GM19239 (cell line): ENCODE data around the gene ARMH2.
"Not testable (repeated sequence)": the region's sequence is repeated elsewhere in the genome, so short reads cannot be mapped to it uniquely, and the experiment has no call there.

Source experiments
- DNase-seq: peaks from one replicate; pipeline ENCODE4 v3.0.0; 2011; ENCODE audit warnings: low spot score; ENCODE audit not compliant: insufficient read length
- FAIRE-seq: peaks from 2 replicates; lab custom pipeline; 2011; peaks lifted over from hg19 to GRCh38; lab: Jason Lieb, UNC

Gene ARMH2

GRCh38 chr6:24766680-24767462 lies 31.8 kb downstream of the ARMH2 start:
- FAIRE-seq (no peak), DNase-seq (peak; percentile 13)

DNA sequence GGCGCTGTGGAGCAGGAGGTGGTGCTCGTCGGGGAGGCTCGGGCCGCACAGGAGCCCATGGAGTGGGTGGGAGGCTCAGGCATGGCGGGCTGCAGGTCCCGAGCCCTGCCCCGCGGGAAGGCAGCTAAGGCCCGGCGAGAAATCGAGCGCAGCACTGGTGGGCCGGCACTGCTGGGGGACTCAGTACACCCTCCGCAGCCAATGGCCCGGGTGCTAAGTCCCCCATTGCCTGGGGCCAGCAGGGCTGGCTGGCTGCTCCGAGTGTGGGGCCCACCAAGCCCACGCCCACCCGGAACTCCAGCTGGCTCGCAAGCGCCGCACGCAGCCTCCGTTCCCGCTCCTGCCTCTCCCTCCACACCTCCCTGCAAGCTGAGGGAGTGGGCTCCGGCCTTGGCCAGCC lies 32.7 kb downstream of the ARMH2 start:
- DNase-seq, FAIRE-seq: not testable (repeated sequence)

DNA sequence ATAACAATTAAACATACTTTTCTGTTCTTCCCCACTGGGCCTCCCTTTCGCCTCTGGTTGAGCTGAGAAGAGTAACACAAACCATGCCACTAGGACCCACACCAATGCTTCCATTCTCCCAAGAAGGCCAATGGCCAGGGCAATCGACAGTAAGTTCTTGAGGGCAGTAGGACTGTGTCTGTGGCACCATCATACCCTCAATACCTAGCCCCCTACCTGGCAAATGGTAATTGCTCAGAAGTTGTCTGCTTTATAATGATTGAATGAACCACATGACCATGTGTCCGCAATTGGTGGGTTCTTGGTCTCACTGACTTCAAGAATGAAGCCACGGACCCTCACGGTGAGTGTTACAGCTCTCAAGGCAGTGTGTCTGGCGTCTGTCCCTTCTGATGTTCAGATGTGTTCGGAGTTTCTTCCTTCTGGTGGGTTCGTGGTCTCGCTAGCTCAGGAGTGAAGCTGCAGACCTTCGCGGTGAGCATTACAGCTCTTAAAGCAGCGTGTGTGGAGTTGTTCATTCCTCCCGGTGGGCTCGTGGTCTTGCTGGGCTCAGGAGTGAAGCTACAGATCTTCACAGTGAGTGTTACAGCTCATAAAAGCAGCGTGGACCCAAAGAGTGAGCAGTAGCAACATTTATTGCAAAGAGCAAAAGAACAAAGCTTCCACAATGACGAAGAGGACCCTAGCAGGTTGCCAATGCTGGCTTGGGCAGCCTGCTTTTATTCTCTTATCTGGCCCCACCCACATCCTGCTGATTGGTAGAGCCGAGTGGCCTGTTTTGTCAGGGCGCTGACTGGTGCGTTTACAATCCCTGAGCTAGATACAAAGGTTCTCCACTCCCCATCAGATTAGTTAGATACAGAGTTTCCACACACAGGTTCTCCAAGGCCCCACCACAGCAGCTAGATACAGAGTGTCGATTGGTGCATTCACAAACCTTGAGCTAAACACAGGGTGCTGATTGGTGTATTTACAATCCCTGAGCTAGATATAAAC lies 33.6 kb downstream of the ARMH2 start:
- DNase-seq, FAIRE-seq: not testable (repeated sequence)

DNA sequence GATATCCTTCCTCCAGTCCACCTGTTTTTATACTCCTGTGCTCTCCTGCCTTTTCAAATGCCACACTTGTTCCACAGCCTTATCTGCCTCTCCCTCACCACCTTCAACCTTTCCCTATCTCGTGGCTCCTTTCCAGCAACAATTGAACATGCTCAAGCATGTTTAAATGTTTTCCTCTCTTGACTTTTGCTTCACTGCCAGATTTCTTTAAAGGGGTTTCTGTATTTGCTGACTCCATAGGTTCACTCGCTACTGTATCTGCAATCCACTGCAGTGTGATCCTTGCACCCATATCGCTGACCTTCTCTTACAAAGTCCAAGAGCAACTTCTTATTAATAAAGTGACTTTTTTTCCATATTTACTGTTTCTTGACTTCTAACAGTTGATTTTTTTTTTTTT lies 35.1 kb downstream of the ARMH2 start:
- DNase-seq (no peak), FAIRE-seq (no peak)

DNA sequence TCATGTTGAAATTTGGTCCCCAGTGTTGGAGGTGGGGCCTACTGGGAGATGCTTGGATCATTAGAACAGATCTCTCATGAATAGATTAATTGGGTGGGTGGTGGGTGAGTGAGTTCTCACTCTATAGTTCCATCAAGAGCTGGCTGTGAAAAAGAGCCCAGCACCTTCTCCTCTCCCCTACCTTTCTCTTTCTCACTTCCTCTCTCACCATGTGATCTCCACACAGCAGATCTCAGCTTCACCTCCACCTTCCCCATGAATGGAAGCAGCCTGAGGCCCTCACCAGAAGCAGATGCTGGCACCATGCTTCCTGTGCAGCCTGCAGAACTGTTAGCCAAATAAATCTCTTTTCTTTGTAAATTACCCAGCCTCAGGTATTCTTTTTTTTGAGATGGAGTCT lies 36.9 kb downstream of the ARMH2 start:
- no peak for DNase-seq
- no peak for FAIRE-seq

GRCh38 chr6:24761193-24761835 lies 37.4 kb downstream of the ARMH2 start:
- DNase-seq = no peak
- no peak for FAIRE-seq

- DNase-seq (no peak), FAIRE-seq (no peak)
Measured at GRCh38 chr6:24760210-24760609, 38.5 kb downstream of the ARMH2 start.

- no peak for FAIRE-seq
- DNase-seq = no peak
Measured at GRCh38 chr6:24759718-24760117, 39.0 kb downstream of the ARMH2 start.

DNA sequence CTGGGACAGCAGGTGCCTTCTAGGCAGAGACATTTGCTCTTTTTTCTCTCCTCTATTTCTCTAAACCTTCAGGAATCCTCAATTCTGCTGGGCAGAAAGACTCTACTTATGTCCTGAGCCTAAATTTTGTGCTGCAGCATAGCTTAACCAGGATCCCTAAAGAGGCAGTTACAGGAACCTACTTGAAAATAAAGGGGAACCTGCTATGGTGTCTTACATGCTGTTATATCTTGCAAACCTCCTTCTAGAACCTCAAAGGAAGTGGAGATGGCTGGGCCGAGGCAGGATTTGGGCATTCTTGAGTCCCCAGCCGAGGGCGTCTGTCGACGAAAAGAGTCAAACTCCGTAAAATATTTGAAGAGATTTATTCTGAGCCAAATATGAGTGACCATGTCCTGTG lies 41.1 kb downstream of the ARMH2 start:
- DNase-seq (no peak), FAIRE-seq (no peak)

GRCh38 chr6:24755279-24755678 lies 43.4 kb downstream of the ARMH2 start:
- FAIRE-seq (no peak), DNase-seq (no peak)

DNA sequence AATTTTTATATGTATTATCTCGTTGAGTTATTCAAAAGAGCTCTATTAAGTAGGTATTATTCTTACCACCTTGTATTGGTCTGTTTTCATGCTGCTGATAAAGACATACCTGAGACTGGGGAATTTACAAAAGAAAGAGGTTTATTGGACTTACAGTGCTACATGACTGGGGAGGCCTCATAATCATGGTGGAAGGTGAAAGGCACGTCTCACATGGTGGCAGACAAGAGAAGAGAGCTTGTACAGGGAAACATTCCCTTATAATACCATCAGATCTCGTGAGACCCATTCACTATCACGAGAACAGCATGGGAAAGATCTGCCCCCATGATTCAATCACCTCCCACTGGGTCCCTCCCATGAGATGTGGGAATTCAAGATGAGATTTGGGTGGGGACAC lies 44.3 kb downstream of the ARMH2 start:
- FAIRE-seq, DNase-seq: not testable (repeated sequence)

DNA sequence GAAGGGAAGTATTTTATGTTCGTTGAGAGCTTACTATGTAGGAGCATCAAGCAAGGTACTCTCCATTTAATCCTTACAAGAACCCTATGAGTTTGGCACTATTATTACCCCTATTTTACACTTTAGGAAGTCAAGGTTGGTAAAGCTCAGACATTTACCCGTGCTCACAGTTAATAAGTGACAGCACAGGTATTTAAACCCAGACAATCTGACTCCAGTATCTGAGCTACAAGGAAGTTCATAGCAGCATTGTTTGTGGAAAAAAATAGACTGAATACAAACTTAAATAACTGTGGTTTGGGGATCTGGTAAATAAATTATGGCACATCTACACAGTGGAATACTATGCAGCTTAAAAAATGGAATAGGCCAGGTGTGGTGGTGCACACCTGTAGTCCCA lies 45.2 kb downstream of the ARMH2 start:
- no peak for DNase-seq
- no peak for FAIRE-seq

- no peak for FAIRE-seq
- no peak for DNase-seq
Measured at GRCh38 chr6:24752917-24753492, 45.7 kb downstream of the ARMH2 start.

DNA sequence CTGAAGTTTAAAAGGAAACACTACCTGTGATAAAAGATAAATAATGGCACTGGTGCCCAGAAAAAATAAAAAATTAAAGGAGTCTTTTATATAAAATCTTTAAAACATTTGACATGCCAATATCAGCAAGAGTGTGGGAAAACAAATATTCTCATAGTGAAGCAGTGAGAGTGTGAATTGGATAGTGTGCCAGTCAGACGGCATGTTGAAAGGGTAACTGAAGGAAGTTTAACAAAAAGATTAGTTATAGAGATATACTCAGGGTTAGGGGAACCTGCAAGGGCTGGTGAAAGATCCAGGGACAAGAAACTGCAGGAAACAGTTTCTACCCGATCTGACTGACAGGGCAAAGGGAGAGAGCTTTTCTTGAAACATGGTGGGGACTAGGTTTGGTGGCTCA lies 46.2 kb downstream of the ARMH2 start:
- DNase-seq = no peak
- FAIRE-seq = no peak

DNA sequence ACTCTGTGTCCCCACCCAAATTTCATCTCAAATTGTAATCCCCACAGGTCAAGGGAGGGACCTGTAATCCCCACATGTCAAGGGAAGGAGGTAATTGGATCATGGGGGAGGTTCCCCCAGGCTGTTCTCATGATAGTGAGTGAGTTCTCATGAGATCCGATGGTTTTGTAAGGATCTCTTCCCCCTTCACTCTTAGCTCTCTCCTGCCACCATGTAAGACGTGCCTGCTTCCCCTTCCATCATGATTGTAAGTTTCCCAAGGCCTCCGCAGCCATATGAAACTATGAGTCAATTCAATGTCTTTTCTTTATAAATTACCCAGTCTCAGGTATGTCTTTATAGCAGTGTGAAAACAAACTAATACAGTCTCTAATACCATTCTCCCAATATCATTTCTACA lies 47.8 kb downstream of the ARMH2 start:
- not testable (repeated sequence) for DNase-seq, FAIRE-seq

DNA sequence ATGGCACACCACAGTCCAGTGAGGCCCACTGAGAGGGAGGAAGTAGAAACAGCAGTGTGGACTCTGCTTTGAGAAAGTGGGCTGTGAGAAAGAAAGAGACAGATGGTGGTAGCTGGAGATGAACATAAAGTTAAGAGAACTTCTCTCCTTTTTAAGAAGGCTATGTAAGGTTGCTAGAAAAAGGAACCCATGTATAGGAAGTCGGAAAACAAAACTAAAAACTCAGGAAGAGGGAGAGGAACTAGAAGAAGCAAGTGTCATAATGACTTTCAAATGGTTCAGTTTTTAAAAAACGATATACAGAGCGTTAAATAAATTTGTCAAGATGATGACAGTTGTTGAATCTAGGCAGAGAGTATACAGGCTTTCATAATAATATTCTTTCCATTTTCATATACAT lies 49.4 kb downstream of the ARMH2 start:
- FAIRE-seq = no peak

More for the DNA sequence above, 49.4 kb downstream of the ARMH2 start:
- no peak for DNase-seq
